ENCODE measurements around the gene CDK5RAP1. TPM values are rescaled to one million over a fixed set of nuclear protein-coding genes. Genes with fewer than 3 reads are reported as not detected.

The CDK5RAP1 gene
- total RNA-seq, 1 experiment from 2014 or later, result 34.4 TPM

GRCh38 chr20:33336375-33336774 is 64.9 kb downstream of the CDK5RAP1 start:
- no peak for DNase-seq (ENCODE audit: low spot score)

- no peak for DNase-seq (ENCODE audit: low spot score)
Observed at GRCh38 chr20:33334111-33334510, 67.2 kb downstream of the CDK5RAP1 start.

GRCh38 chr20:33333616-33334015 is 67.7 kb downstream of the CDK5RAP1 start:
- no peak for DNase-seq (ENCODE audit: low spot score)

- DNase-seq (ENCODE audit: low spot score), result no peak
Observed at GRCh38 chr20:33332905-33333456, 68.3 kb downstream of the CDK5RAP1 start.

GRCh38 chr20:33328157-33329137 is 72.9 kb downstream of the CDK5RAP1 start:
- no peak for DNase-seq (ENCODE audit: low spot score)

- no peak for DNase-seq (ENCODE audit: low spot score)
Observed at GRCh38 chr20:33325350-33325749, 76.0 kb downstream of the CDK5RAP1 start.

- DNase-seq (ENCODE audit: low spot score), result no peak
Observed at GRCh38 chr20:33323236-33323635, 78.1 kb downstream of the CDK5RAP1 start.

- no peak for DNase-seq (ENCODE audit: low spot score)
Observed at GRCh38 chr20:33322456-33322855, 78.9 kb downstream of the CDK5RAP1 start.

- DNase-seq (ENCODE audit: low spot score), result no peak
Observed at GRCh38 chr20:33320006-33320405, 81.3 kb downstream of the CDK5RAP1 start.

- DNase-seq (ENCODE audit: low spot score), result no peak
Observed at GRCh38 chr20:33318096-33318429, 83.3 kb downstream of the CDK5RAP1 start.

GRCh38 chr20:33317424-33318095 is 83.8 kb downstream of the CDK5RAP1 start:
- no peak for DNase-seq (ENCODE audit: low spot score)

- DNase-seq (ENCODE audit: low spot score), result no peak
Observed at GRCh38 chr20:33316958-33317357, 84.4 kb downstream of the CDK5RAP1 start.

GRCh38 chr20:33316343-33316742 is 85.0 kb downstream of the CDK5RAP1 start:
- no peak for DNase-seq (ENCODE audit: low spot score)

- DNase-seq (ENCODE audit: low spot score), result no peak
Observed at GRCh38 chr20:33313686-33314314, 87.5 kb downstream of the CDK5RAP1 start.

GRCh38 chr20:33312583-33312982 is 88.7 kb downstream of the CDK5RAP1 start:
- DNase-seq (ENCODE audit: low spot score), result no peak

GRCh38 chr20:33311996-33312395 is 89.3 kb downstream of the CDK5RAP1 start:
- no peak for DNase-seq (ENCODE audit: low spot score)

GRCh38 chr20:33311011-33311410 is 90.3 kb downstream of the CDK5RAP1 start:
- DNase-seq (ENCODE audit: low spot score), result no peak

- no peak for DNase-seq (ENCODE audit: low spot score)
Observed at GRCh38 chr20:33310327-33310899, 90.9 kb downstream of the CDK5RAP1 start.

- no peak for DNase-seq (ENCODE audit: low spot score)
Observed at GRCh38 chr20:33309631-33310030, 91.7 kb downstream of the CDK5RAP1 start.
